Activated CD4-positive, alpha-beta T cell treated with anti-CD3 and anti-CD28 coated beads for 36 hours (primary cell): ENCODE measurements around the gene UBTD1. TPM values are rescaled to one million over a fixed set of nuclear protein-coding genes. Genes with fewer than 3 reads are reported as not detected.
A peak's percentile ranks its signal among the peaks of the same experiment; 100 is the strongest.

Experiments
- ATAC-seq: fragments of 200-7000 bp; cut with Tn5 transposase; one replicate; pipeline ENCODE4 v1.10.0; 2021; ENCODE audit warnings: mild to moderate bottlenecking, moderate library complexity
- CTCF ChIA-PET: fragments of 350-600 bp; sonication (Branson Sonifier 250); formaldehyde crosslinking; loops from one replicate; lab custom pipeline; 2021; ENCODE audit warnings: antibody characterized with exemption; lab: Charles Lee
- POLR2A ChIA-PET: fragments of 350-600 bp; sonication (Branson Sonifier 250); formaldehyde crosslinking; loops from one replicate; lab custom pipeline; 2021; ENCODE audit warnings: antibody characterized with exemption, inconsistent platforms; lab: Charles Lee
- DNase-seq: peaks from one replicate; pipeline ENCODE4 v3.0.0-alpha.2; 2020
- H3K27ac Mint-ChIP-seq: one replicate; pipeline ENCODE4 v1.8.0; 2021; ENCODE audit warnings: mixed read lengths
- H3K27me3 Mint-ChIP-seq: one replicate; pipeline ENCODE4 v1.8.0; 2021; ENCODE audit warnings: mixed read lengths
- H3K36me3 Mint-ChIP-seq: one replicate; pipeline ENCODE4 v1.8.0; 2021; ENCODE audit warnings: low read depth, mixed read lengths
- H3K4me1 Mint-ChIP-seq: one replicate; pipeline ENCODE4 v1.8.0; 2021; ENCODE audit warnings: mixed read lengths
- H3K4me3 Mint-ChIP-seq: one replicate; pipeline ENCODE4 v1.8.0; 2021; ENCODE audit warnings: mild to moderate bottlenecking, moderate library complexity, mixed read lengths
- H3K9me3 Mint-ChIP-seq: one replicate; pipeline ENCODE4 v1.8.0; 2021; ENCODE audit warnings: low read depth, mixed read lengths
- intact Hi-C, 2 experiments: fragments of 100-400 bp; cut with DNase I in 1 of 2; cut with micrococcal nuclease in 1 of 2; formaldehyde crosslinking; loops; one replicate each; pipeline versions ENCODE4 v1.14.2 to v1.15.1; 2022 to 2024; cut with DNase I, micrococcal nuclease
- total RNA-seq, 2 experiments: library from RNA; stranded (reverse); gene quantifications; one replicate each; pipeline ENCODE4 v1.2.3, GENCODE V29; 2021

UBTD1 gene, protein sequence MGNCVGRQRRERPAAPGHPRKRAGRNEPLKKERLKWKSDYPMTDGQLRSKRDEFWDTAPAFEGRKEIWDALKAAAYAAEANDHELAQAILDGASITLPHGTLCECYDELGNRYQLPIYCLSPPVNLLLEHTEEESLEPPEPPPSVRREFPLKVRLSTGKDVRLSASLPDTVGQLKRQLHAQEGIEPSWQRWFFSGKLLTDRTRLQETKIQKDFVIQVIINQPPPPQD
- total RNA-seq, result 1 to 10 TPM; 1.4 to 1.5 TPM

DNA sequence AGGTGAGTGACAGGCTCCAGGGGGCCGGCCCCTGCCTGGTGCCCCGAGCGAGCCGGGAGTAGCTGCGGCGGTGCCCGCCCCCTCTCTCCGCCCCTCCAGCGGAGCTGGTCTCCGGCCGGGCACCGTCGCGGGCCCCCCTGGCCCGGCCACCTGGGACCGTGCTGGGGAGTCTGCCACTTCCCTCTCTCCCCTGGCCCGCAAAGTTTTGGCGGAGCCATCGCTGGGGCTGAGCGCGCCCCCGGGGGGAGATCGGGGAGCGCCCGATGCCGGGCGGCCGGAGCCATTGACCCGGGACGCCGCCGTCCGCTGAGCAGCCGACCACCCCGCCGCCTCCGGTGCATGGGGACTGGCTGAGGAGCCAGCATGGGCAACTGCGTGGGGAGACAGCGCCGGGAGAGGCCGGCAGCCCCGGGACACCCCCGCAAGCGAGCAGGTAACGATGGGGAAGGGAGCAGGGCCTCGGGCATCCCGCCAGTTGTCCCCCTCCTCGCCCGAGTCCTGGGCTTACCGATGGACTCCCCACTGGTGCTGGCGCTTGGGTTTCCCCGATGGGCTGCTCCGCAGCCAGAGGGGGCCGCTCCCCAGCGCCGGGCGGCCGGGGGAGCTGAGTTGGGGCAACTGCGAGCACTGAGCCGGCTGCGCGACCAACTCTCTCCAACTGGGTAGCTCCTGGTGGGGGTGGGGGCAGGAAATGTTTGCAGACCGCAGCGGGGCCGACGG is at the start of gene UBTD1:
TSS of gene UBTD1 (plus strand) at position 84 of the 720 bp plus-strand sequence. CDS start at position 364, 280 bp downstream.
- Mint-ChIP-seq H3K36me3 (peaks cover 16% of the 10 kb centered on the region), H3K27me3 (peaks cover 20% of the 10 kb centered on the region), H3K27ac (peak within 1 kb of the TSS; percentile 97), H3K4me3 (peak within 1 kb of the TSS; percentile 87), H3K4me1 (peaks cover 36% of the 10 kb centered on the region), H3K9me3 (no peaks in the 10 kb centered on the region)
- ChIA-PET POLR2A (interaction anchor here (0.6 to 0.8 kb wide), 2 partner anchors 9 to 188 kb away, joined by 3 to 4 read pairs; partner anchors contain the start of gene AVPI1), CTCF (interaction anchor here (0.7 to 1.3 kb wide), 4 partner anchors 9 to 188 kb away, joined by 3 to 4 read pairs (median 4); partner anchors contain the start of gene AVPI1)
- peak; percentile 54 for DNase-seq
- ATAC-seq, result no peak
- intact Hi-C loops, result loop anchor here (1.0 to 5.0 kb wide), 19 partner anchors 44 to 1933 kb away; partner anchors contain the start of genes ARHGAP19 (in 2 of the 2), AVPI1 (in 2 of the 2), EXOSC1 (in 2 of the 2) and MORN4 (in 2 of the 2)

DNA sequence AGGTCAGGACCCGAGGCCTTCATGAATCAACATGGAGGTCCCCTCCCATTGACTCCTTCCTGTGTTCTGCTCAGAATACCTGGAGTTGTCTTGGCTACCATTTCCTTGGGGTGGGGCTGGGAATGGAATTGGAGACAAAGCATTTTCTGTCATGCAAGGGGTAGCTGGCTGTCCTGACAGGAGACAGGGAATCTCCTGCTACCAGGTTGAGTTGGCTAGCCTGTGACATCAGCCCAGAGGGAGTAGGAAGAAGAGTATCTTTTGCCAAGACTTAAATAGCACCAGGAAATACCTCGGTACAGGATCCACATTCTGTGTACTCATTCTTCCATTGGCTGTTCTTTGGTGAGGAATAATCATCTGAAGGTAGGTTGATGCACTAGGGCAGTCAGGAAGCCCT is 47.9 kb upstream of the UBTD1 start:
- no peak for ATAC-seq
- H3K4me1 Mint-ChIP-seq, result peaks cover 64% of the 10 kb centered on the region
- ChIA-PET CTCF (interaction anchor here (0.9 kb wide), 1 partner anchor 50 kb away, joined by 4 read pairs; no protein-coding TSS in a partner anchor), POLR2A (interaction anchor here (0.6 kb wide), 1 partner anchor 17 kb away, joined by 3 read pairs; no protein-coding TSS in a partner anchor)
- H3K27ac Mint-ChIP-seq, result peak overlapping the region; percentile 15
- intact Hi-C loops, result no loop called here
- DNase-seq, result no peak
- H3K4me3 Mint-ChIP-seq, result no peak overlapping the region
- H3K36me3 Mint-ChIP-seq, result peaks cover 43% of the 10 kb centered on the region
- no peaks in the 10 kb centered on the region for H3K9me3 Mint-ChIP-seq
- H3K27me3 Mint-ChIP-seq, result no peaks in the 10 kb centered on the region

- intact Hi-C loops, result no loop called here
- Mint-ChIP-seq H3K27ac (peak overlapping the region; percentile 29), H3K36me3 (peaks cover 42% of the 10 kb centered on the region), H3K27me3 (no peaks in the 10 kb centered on the region), H3K9me3 (no peaks in the 10 kb centered on the region), H3K4me3 (no peak overlapping the region), H3K4me1 (peaks cover 60% of the 10 kb centered on the region)
- CTCF ChIA-PET, result interaction anchor here (1.4 kb wide), 1 partner anchor 15 kb away, joined by 5 read pairs; no protein-coding TSS in a partner anchor
- POLR2A ChIA-PET, result no interaction called here
- ATAC-seq (no peak), DNase-seq (no peak)
Measured at GRCh38 chr10:97451605-97452004, 47.1 kb upstream of the UBTD1 start.

- Mint-ChIP-seq H3K36me3 (peaks cover 50% of the 10 kb centered on the region), H3K4me1 (peaks cover 56% of the 10 kb centered on the region), H3K27ac (no peak overlapping the region), H3K4me3 (no peak overlapping the region), H3K9me3 (no peaks in the 10 kb centered on the region), H3K27me3 (no peaks in the 10 kb centered on the region)
- ChIA-PET POLR2A (no interaction called here), CTCF (interaction anchor here (0.6 to 1.4 kb wide), 5 partner anchors 14 to 380 kb away, joined by 3 to 5 read pairs (median 4); no protein-coding TSS in a partner anchor)
- DNase-seq, result no peak
- no peak for ATAC-seq
- intact Hi-C loops, result no loop called here
Measured at GRCh38 chr10:97452352-97452751, 46.4 kb upstream of the UBTD1 start.

GRCh38 chr10:97454330-97455036 is 44.2 kb upstream of the UBTD1 start:
- intact Hi-C loops, result no loop called here
- Mint-ChIP-seq H3K27me3 (no peaks in the 10 kb centered on the region), H3K9me3 (no peaks in the 10 kb centered on the region), H3K27ac (peak overlapping the region; percentile 98), H3K4me1 (peaks cover 38% of the 10 kb centered on the region), H3K36me3 (peaks cover 64% of the 10 kb centered on the region), H3K4me3 (peak overlapping the region; percentile 29)
- DNase-seq (peak; percentile 45), ATAC-seq (peak; percentile 80)
- POLR2A ChIA-PET, result no interaction called here
- CTCF ChIA-PET, result interaction anchor here (0.6 to 2.1 kb wide), 7 partner anchors 10 to 137 kb away, joined by 3 to 9 read pairs (median 5); no protein-coding TSS in a partner anchor

DNA sequence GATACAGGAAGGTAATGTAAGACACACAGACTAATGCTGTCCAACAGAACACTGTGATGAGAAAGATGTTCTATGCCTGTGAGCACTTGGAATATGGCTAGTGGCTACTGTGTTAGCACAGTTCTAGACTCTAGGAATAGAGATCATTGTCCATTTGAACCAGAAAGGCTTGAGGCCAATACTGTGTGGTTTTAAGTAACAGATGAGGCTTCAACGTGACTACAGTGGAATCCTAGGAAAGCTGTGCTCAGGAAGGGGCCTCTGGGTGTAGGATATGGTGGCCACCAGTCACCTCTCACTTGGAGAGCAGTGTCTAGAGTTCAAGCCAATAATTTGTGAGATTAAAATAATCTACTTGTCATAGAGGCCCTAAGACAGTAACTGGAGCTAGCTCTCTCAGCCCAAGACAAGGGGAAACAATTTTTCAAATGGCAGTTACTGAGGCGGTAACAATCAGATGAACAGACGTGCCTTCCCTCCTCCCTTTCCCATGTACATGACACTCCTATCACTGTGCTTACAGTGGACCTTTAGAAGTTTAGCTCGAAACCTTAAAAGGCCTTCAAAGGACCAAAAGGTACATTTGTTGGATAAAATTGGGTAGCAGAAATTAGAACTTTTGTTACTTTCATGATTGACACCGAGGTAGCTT is 42.6 kb upstream of the UBTD1 start:
- no peaks in the 10 kb centered on the region for H3K9me3 Mint-ChIP-seq
- POLR2A ChIA-PET, result interaction anchor here (0.6 to 1.0 kb wide), 2 partner anchors 28 to 112 kb away, joined by 3 read pairs; no protein-coding TSS in a partner anchor
- no peak for DNase-seq
- H3K36me3 Mint-ChIP-seq, result peaks cover 69% of the 10 kb centered on the region
- ATAC-seq, result no peak
- peaks cover 31% of the 10 kb centered on the region for H3K4me1 Mint-ChIP-seq
- intact Hi-C loops, result no loop called here
- H3K27me3 Mint-ChIP-seq, result no peaks in the 10 kb centered on the region
- CTCF ChIA-PET, result interaction anchor here (0.6 to 1.8 kb wide), 4 partner anchors 8 to 115 kb away, joined by 3 to 9 read pairs (median 5); no protein-coding TSS in a partner anchor
- H3K4me3 Mint-ChIP-seq, result no peak overlapping the region
- H3K27ac Mint-ChIP-seq, result peak overlapping the region; percentile 98

DNA sequence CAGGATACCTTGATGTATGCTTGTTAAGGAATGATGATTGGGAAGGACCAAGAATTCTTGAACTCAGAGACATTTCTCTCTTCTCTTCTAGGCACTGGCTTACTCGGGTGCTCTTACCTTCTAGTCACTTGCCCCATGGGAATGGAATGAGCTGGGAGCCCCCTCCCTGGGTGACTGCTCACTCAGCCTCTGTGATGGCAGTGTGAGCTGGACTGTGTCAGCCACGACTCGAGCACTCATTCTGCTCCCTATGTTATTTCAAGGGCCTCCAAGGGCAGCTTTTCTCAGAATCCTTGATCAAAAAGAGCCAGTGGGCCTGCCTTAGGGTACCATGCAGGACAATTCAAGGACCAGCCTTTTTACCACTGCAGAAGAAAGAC is 42.0 kb upstream of the UBTD1 start:
- Mint-ChIP-seq H3K9me3 (no peaks in the 10 kb centered on the region), H3K4me1 (peaks cover 31% of the 10 kb centered on the region), H3K36me3 (peaks cover 73% of the 10 kb centered on the region), H3K4me3 (no peak overlapping the region), H3K27me3 (no peaks in the 10 kb centered on the region), H3K27ac (peak overlapping the region; percentile 74)
- intact Hi-C loops, result no loop called here
- ATAC-seq (no peak), DNase-seq (no peak)
- POLR2A ChIA-PET, result interaction anchor here (0.6 to 1.0 kb wide), 2 partner anchors 29 to 112 kb away, joined by 3 read pairs; no protein-coding TSS in a partner anchor
- CTCF ChIA-PET, result interaction anchor here (0.6 to 1.8 kb wide), 3 partner anchors 9 to 1278 kb away, joined by 3 to 9 read pairs (median 7); no protein-coding TSS in a partner anchor

- no peak for ATAC-seq
- Mint-ChIP-seq H3K27ac (no peak overlapping the region), H3K4me3 (no peak overlapping the region), H3K9me3 (no peaks in the 10 kb centered on the region), H3K27me3 (no peaks in the 10 kb centered on the region), H3K4me1 (peaks cover 20% of the 10 kb centered on the region), H3K36me3 (peaks cover 71% of the 10 kb centered on the region)
- POLR2A ChIA-PET, result no interaction called here
- CTCF ChIA-PET, result interaction anchor here (0.6 to 1.1 kb wide), 2 partner anchors 10 to 167 kb away, joined by 3 read pairs; partner anchors contain the start of gene ARHGAP19
- intact Hi-C loops, result no loop called here
- DNase-seq, result no peak
Measured at GRCh38 chr10:97459111-97459510, 39.6 kb upstream of the UBTD1 start.

- Mint-ChIP-seq H3K27me3 (no peaks in the 10 kb centered on the region), H3K4me1 (peaks cover 12% of the 10 kb centered on the region), H3K36me3 (peaks cover 70% of the 10 kb centered on the region), H3K27ac (peak overlapping the region; percentile 26), H3K9me3 (no peaks in the 10 kb centered on the region), H3K4me3 (no peak overlapping the region)
- no peak for ATAC-seq
- POLR2A ChIA-PET, result no interaction called here
- CTCF ChIA-PET, result interaction anchor here (1.0 to 1.9 kb wide), 4 partner anchors 11 to 74 kb away, joined by 3 to 5 read pairs (median 4); no protein-coding TSS in a partner anchor
- intact Hi-C loops, result loop anchor here in 1 of 2 experiments (5.0 kb wide), 1 partner anchor 53 kb away; no protein-coding TSS in a partner anchor
- no peak for DNase-seq
Measured at GRCh38 chr10:97459933-97460332, 38.8 kb upstream of the UBTD1 start.

DNA sequence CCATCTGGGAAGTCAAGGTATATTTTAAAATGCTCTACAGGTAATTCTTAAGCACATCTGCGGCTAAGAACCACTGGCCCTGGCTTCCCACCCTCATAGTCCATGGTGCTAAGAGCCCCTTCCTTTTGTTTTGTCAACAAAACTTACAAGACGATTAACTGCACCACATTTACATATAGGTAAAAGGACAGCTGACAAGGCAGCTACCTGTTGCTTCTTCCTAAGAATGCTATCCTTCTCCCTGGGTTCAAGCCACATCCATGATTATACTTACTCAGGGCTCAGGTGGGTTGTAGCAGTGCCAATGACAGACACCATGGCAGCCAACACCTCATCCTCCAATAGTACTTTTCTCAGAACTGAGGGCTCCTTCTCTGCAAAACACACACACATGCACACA is 36.4 kb upstream of the UBTD1 start:
- Mint-ChIP-seq H3K27ac (no peak overlapping the region), H3K27me3 (no peaks in the 10 kb centered on the region), H3K9me3 (no peaks in the 10 kb centered on the region), H3K36me3 (peaks cover 57% of the 10 kb centered on the region), H3K4me3 (no peak overlapping the region), H3K4me1 (no peaks in the 10 kb centered on the region)
- CTCF ChIA-PET, result interaction anchor here (1.0 to 1.3 kb wide), 4 partner anchors 9 to 142 kb away, joined by 3 to 7 read pairs (median 3); no protein-coding TSS in a partner anchor
- DNase-seq, result no peak
- POLR2A ChIA-PET, result no interaction called here
- intact Hi-C loops, result loop anchor here in 1 of 2 experiments (5.0 kb wide), 1 partner anchor 55 kb away; no protein-coding TSS in a partner anchor
- no peak for ATAC-seq
